Fibroblast of the aortic adventitia (primary cell): ENCODE measurements around the gene UBE2J2. TPM values are rescaled to one million over a fixed set of nuclear protein-coding genes. Genes with fewer than 3 reads are reported as not detected.

Experiments used
- DNase-seq: peaks from one replicate; pipeline ENCODE4 v3.0.0-alpha.2; 2010; ENCODE audit warnings: low read depth
- H3K4me3 ChIP-seq: 2 replicates; pipeline ENCODE4 v1.5.1; 2011; ENCODE audit warnings: low read depth, mild to moderate bottlenecking, control low read depth, low read length, moderate library complexity
- total RNA-seq: library from RNA; depleted of rRNA; stranded (reverse); fragments of >200 nt; gene quantifications from 2 replicates; pipeline ENCODE4 v1.2.3, GENCODE V29; 2012; ENCODE audit warnings: low replicate concordance
- TF ChIP-seq, protein P1 (sequence below): IDR thresholded peaks from 2 replicates; pipeline ENCODE4 v1.5.1; 2011; ENCODE audit warnings: mild to moderate bottlenecking, low read length, control low read depth, inconsistent platforms; ENCODE audit not compliant: insufficient read depth

The UBE2J2 gene
- total RNA-seq, 1 donor = 35.3 TPM

DNA sequence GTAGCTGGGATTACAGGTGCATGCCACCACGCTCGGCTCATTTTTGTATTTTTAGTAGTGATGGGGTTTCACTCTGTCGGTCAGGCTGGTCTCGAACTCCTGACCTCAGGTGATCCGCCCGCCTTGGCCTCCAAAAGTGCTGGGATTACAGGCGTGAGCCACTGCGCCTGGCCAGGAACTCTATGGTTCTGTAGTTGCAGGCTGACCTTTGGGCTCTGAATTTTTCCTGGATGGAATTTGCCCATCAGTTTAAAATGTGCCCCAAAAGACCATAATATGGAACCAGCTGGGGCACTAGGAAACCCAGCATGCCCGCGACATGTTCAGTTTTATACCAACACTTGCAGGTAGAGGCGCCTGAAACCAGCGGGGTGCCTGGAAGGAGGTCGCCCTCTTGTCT is 5.0 kb upstream of the UBE2J2 start:
- DNase-seq = no peak
- no peak overlapping the region for H3K4me3 ChIP-seq
- TF ChIP-seq, protein P1, sequence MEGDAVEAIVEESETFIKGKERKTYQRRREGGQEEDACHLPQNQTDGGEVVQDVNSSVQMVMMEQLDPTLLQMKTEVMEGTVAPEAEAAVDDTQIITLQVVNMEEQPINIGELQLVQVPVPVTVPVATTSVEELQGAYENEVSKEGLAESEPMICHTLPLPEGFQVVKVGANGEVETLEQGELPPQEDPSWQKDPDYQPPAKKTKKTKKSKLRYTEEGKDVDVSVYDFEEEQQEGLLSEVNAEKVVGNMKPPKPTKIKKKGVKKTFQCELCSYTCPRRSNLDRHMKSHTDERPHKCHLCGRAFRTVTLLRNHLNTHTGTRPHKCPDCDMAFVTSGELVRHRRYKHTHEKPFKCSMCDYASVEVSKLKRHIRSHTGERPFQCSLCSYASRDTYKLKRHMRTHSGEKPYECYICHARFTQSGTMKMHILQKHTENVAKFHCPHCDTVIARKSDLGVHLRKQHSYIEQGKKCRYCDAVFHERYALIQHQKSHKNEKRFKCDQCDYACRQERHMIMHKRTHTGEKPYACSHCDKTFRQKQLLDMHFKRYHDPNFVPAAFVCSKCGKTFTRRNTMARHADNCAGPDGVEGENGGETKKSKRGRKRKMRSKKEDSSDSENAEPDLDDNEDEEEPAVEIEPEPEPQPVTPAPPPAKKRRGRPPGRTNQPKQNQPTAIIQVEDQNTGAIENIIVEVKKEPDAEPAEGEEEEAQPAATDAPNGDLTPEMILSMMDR = no peak

DNA sequence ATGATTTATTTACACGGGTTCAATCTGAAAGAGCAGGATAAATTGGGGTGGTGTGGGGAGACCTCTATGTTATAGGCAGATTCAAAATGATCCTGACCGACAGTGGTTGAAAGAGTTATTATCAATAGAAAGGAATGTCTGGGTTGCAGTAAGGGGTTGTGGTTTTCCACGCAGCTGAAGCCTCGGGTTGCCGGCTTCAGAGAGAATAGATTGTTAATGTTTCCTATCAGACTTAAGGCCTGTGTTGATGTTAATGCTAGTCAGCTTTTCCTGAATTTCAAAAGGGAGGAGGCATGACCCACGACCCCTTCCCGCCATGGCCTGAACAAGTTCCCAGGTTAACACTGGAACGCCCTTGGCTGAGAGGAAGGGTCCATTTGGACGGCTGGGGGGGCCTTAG is 2.2 kb upstream of the UBE2J2 start:
- TF ChIP-seq, protein P1 = no peak
- no peak overlapping the region for H3K4me3 ChIP-seq
- no peak for DNase-seq

DNA sequence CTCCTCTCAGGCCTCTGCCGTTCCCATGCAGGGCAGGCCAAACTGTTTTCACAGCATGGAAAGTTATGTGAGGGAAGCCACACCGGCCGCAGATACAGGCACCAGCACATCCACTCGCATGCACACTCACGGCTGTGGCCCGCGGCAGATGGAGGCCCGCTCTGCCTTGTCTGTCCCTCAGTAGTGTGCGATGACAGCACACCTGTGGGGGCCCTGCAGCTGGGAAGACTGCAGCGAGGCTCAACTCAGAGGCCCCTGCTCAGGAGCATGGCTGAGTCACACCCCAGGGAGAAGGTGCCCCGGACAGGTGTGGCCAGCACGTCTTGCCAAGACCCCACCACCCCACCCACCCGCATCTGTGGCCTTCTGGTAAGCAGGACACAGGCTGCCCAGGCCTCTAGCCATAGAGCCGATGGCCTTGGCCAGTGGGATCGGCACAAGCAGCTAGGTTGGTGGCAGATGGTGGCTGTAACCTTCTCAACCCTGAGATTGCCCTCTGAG is 1.3 kb upstream of the UBE2J2 start:
- peak overlapping the region; percentile 77 for H3K4me3 ChIP-seq
- TF ChIP-seq, protein P1 = no peak
- DNase-seq = no peak

DNA sequence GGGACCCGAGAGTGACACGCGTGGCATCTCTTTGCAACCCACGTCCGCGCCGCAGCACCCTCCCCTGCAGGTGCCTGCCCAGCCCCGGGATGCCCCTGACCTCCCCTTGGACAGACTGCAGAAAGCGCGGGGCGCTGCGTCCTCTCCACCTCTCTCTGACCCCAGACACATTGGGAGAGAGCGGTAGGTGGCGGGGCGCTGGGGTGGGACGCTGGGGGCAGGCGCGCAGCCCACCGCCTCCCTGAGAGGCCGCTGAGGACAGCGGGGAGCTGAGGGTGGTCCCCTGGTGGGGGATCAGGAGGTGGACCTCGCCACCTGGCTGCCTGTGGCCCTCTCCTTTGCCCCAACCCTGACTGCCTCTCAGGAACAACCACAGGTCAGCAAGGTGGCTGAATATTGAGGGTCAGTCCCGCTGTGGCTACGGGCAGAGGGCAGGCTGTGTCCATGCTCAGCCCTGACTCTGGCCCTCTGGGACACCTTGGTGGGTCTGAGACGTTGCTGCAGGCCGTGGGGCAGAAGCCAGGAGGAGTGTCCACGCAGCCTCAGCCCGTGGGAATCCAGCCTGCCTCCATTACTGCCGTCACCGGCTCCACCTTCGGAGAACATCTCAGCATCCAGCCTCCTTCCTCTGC is 761 bp upstream of the UBE2J2 start:
- TF ChIP-seq, protein P1 = no peak
- peak overlapping the region; percentile 77 for H3K4me3 ChIP-seq
- no peak for DNase-seq

DNA sequence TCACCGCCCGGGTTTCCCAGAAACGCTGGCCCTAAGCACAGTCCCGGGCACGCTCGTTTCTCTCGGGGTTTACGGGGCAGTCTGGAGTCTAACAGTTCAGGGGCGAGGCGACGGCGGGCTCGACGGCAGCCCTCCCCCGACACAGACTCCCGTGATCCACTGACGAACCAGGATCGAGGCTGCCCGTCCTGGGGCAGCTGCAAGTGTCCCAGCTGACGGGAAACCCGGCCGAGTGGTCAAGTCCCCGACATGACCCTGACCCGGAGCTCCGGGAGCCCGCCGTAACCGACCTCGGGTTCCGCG is 494 bp downstream of the UBE2J2 start:
- TF ChIP-seq, protein P1 = no peak
- no peak for DNase-seq
- H3K4me3 ChIP-seq = peak overlapping the region; percentile 87

DNA sequence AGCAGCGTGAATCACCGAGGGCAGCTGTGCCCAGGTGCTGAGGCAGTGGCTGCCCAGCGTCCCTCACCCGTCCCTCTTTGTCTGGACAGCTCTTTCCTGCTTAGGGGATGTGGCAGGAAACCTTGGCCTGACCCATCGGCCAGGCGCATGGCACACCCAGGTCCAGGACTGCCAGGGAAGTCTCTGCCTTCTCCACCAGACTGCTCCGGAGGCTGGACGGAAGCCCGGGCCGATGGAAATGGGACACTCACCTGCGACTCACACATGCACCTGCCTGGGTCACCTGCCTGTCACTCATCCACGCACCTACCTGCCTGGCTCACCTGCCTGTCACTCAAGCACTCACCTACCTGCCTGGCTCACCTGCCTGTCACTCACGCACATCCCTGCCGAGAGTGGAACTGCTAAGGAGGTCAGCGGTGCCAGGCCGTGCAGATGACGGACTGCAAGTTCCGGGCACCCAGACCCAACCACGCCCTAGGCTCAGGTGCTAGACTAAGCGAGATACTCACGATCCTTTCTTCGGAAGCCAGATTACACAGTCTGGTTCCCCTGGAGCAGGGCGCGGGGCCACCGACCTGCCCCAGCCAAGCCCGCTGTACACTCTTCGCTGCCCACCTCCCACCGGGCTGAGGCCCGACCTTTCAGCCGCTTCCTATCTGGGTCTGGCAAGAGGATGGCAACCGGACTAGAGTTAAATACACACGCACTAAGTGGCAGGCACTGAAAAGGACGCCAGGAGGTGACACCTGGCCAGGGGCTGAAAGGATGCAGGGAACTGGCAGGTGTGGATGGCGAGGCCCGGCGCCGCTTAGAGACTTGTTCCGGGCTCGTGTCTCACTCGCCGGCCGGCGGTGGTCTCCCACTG is 1.1 kb downstream of the UBE2J2 start:
- no peak for DNase-seq

More for the DNA sequence above, 1.1 kb downstream of the UBE2J2 start:
- TF ChIP-seq, protein P1 = no peak
- H3K4me3 ChIP-seq = peak overlapping the region; percentile 87
